DMS153 treated with DMSO at 0.1 percent for 48 hours (cell line): Measurements from ENCODE around the gene LRBA.
"Not testable (repeated sequence)": the region's sequence is repeated elsewhere in the genome, so short reads cannot be mapped to it uniquely, and the experiment has no call there.

ENCODE experiments used
- DNase-seq: peaks from one replicate; lab custom pipeline; 2025; ENCODE audit not compliant: unreplicated experiment; lab: John Stamatoyannopoulos, UW

Gene LRBA

DNA sequence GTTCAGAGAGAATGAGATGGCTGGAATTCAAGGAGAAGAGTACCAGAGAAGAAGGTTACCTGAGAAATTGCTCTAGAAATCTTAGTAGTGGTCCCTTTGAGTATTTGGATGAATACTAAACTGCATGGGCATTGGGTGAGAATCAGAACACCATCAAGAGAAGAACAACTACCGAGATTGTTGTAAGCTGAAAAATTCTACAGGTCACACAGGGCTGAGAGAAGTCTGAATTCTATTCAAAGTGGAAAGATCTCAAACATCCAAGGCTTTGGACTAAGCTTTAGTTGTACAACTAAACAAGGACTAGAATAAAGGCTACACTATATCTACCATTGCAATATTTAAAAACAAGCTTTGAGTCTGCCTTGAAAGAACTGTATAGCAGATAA is 40.8 kb downstream of the LRBA start:
- no peak for DNase-seq

DNA sequence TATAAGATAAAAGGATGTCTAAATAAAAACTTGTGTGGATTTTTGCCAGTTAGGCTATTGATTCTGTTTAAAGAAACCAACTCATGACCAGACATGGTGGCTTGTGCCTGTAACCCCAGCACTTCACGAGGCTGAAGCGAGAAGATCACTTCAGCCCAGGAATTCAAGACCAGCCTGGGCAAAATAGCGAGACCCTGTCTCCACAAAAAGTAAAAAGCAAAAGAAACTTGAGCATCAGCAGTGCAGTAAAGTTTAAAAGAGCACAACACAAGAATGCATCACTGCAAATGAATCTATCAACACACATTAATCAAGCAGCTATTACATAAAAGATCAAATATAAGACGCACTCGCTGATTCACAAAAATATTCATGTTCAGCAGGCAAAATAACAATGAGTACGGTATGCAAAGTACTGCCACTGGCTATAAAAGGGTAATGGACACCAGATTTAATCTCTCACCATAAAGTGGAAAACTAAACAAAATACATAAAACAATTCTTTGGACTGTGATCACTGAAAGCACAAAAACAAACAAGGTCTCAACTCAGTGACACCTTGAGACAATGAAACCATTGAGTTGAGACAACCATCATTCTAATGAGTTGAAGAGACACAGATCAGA is 41.3 kb downstream of the LRBA start:
- no peak for DNase-seq

DNA sequence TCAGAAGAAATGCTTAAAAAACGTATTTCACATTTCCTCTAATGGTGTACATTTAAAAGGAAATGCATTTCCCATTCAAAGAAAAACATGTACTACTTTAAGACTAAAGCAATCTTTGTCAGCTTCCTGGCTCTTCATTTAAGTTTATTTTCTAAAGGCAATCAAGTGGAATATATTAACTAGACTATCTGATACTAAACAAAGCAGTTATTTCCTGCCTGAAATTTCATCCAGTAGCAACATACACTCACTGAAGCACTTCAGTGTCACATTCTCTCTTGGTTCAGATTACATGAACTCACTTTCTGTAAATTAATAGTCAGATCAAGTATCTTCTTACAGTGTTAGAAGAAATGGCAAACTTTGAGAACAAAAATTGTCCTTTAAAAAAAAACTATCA is 42.5 kb downstream of the LRBA start:
- DNase-seq: no peak

DNA sequence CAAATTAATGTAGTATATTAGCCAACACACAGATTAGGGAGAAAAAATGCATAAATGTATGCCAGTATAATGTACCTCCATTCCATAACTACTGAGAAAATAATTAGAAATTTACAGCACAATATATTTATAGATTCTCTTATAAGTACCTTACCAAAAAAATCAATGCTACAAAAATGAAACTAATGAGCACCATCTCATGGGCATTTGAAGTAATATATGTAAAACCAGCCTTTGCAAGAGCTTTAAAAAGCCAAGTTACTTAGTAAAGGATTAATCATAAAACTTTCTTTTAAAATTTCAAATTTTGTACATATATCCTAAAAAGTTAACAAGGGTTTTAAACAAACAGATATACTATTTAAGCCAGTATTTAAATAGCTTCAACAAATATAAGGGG is 43.2 kb downstream of the LRBA start:
- DNase-seq: no peak

DNA sequence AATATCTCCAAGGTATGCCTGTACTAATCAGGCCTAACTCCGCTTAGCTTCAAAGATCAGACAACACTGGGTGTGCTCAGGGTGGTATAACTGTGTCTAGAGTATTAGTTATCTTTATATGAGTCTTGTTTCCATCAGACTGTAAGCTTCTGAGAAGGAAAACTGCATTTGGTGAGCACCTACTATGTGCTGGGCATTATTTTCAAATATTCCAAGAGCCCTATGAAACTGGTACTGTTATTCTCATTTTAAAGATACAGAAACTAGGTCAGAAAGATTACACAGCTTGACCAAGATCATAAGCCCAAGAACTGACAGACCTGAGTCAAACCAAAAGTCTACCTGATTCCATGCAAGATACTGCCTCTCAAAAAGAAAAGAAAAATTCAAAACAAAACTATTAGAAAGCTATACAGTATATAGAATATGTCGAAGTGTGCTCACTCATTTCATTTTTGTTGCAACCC is 44.4 kb downstream of the LRBA start:
- DNase-seq: no peak

DNA sequence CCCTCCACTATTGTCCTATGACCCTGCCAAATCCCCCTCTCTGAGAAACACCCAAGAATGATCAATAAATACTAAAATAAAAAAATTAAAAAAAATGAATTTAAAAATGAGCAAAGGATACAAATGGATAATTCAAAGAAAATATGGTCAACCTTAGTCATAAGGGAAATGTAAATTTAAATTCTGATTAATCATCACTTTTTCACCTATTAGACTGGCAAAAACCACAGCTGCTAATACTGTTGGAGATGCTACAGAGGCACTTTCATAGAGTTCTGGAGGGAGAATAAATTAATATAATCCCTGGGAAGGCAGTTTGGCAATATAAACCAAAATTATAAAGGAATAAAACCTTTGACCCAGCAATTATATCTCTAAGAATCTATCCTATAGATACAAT is 50.3 kb downstream of the LRBA start:
- DNase-seq: no peak

DNA sequence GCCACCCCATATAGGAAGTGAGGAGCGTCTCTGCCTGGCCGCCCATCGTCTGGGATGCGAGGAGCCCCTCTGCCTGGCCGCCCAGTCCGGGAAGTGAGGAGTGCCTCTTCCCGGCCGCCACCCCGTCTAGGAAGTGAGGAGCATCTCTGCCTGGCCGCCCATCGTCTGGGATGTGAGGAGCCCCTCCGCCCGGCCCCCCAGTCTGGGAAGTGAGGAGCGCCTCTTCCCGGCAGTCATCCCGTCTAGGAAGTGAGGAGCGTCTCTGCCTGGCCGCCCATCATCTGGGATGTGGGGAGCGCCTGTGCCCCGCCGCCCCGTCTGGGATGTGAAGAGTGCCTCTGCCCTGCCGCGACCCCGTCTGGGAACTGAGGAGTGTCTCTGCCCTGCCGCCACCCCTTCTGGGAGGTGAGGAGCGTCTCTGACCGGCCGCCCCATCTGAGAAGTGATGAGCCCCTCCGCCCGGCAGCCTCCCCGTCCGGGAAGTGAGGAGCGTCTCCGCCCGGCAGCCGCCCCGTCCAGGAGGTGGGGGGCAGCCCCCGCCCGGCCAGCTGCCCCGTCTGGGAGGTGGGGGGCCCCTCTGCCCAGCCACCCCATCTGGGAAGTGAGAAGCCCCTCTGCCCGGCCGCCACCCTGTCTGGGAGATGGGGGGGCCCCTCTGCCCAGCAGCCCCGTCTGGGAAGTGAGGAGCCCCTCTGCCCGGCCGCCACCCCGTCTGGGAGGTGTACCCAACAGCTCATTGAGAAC is 51.3 kb downstream of the LRBA start:
- not testable (repeated sequence) for DNase-seq

DNA sequence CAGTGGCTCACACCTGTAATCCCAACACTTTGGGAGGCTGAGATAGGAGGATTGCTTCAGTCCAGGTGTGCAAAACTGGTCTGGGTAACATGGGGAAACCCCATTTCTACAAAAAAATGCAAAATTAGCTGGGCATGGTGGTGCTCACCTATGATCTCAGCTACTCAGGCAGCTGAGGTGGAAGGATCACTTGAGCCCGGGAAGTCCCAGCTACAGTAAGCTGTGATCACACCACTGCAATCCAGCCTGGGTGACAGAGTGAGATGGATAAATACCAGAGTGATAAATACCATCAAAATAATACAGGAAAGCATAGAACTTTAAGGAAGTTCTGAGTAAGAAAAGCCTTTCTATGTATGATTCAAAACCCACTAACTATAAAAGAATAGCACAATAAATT is 52.8 kb downstream of the LRBA start:
- DNase-seq: no peak

DNA sequence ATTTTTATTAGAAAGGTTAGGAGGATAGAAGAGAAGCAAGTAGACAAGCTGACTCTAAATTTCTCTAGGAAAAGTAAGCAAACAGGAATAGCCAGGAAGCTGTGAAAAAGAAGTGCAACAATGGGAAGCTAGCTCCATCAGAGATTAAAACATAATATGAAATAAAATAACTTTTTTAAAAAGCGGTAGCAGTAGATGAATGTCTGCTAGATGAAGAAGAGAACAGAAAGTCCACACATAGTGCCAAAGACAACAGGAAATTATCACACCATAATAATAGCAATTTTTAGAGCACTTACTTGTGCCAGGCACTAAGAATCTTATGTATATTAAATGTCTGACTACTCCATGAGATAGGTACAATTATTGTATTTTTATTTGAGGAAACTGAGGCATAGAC is 53.5 kb downstream of the LRBA start:
- DNase-seq: no peak

DNA sequence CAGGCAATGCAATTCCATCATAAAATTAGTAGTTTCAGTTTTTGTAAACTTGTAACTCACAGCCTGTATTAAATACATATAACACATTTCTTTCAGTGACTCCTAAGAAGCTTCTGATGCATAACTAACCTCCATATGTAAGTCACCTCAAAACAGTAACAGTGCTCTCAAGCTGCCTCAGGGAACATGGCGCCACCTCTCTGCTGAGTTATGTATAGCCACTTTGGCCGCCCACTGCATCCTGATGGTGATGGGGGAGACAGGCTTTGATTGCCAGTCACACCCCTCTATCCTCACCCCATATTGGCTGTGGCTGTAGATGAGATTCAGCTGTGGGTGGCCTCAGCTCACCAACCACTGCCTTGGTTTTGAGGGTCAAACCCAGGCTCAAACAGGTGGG is 54.3 kb downstream of the LRBA start:
- no peak for DNase-seq

DNA sequence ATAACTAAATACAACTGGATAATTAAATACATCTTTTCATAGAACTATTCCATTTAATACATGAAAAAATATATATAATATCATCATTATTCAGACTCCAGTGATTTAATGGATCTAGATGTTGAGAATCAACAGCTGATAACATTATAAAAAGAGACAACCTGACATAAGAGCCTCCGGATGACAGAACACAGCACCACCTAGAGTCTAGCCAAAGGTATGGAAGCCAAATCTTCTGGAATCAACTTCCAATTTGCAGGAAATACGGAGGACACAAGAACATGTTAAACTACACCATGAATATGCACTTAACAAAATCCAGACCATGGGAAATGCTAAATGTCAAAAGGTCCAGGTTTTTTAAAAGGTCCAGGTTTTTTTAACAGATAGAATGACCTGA is 55.0 kb downstream of the LRBA start:
- no peak for DNase-seq

DNA sequence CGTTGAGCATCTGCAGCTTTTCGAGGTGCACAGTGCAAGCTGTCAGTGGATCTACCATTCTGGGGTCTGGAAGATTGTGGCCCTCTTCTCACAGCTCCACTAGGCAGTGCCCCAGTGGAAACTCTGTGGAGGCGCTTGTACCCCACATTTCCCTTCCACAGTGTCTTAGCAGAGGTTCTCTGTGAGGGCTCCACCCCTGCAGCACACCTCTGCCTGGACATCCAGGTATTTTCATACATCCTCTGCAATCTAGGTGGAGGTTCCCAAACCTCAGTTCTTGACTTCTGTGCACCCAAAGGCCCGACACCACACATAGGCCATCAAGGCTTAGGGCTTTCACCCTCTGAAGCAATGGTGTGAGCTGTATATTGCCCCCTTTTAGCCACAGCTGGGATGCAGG is 57.1 kb downstream of the LRBA start:
- not testable (repeated sequence) for DNase-seq

DNA sequence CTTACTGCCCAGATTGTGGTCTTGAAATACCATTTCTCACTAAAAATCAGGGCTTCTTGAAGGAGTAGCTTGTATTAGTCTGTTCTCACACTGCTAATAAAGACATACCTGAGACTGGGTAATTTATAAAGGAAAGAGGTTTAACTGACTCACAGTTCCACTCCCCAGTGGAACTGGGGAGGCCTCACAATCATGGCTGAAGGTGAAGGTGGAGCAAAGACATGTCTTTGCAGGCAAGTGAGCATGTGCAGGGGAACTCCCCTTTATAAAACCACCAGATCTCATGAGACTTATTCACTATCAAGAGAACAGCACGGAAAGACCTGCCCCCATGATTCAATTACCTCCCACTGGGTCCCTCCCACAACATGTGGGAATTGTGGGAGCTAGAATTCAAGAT is 58.0 kb downstream of the LRBA start:
- not testable (repeated sequence) for DNase-seq

DNA sequence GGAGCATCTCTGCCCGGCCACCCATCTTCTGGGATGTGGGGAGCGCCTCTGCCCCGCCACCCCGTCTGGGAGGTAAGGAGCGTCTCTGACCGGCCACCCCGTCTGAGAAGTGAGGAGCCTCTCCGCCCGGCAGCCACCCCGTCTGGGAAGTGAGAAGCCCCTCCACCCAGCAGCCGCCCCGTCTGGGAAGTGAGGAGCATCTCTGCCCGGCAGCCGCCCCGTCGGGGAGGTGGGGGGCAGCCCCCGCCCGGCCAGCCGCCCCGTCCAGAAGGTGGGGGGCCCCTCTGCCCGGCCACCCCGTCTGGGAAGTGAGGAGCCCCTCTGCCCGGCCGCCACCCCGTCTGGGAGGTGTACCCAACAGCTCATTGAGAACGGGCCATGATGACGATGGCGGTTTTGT is 61.2 kb downstream of the LRBA start:
- not testable (repeated sequence) for DNase-seq

DNA sequence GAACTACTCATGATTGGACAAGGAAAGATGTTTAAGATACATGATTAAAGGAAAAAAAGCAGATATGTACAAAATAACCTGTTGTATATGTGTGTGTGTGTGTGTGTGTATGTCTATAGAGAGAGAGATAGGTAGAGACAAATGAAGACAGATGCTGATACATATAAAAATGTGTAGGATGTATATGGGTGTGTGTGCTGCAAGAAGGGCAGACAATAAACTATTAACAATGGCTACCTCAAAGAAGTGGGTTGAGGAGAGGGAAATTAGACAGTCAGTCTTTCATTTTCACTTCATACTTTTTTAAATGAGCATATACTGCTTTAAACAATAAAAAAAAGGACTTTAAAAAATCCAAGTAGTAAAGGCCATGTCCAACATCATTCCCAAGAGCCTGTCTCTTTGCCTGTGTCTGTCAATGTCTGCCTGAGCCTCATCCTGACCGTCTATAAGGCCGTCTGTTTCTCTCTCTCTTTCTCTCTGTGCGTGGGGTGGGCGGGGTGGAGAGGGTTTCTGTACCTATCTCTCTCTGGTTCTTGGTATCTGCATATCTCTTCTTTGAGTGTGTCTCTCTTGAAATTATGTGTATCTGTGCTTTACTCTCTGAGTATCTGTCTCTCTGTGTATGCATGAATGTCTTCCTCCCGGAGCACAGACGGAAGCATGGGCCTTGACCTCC is 62.8 kb downstream of the LRBA start:
- no peak for DNase-seq

DNA sequence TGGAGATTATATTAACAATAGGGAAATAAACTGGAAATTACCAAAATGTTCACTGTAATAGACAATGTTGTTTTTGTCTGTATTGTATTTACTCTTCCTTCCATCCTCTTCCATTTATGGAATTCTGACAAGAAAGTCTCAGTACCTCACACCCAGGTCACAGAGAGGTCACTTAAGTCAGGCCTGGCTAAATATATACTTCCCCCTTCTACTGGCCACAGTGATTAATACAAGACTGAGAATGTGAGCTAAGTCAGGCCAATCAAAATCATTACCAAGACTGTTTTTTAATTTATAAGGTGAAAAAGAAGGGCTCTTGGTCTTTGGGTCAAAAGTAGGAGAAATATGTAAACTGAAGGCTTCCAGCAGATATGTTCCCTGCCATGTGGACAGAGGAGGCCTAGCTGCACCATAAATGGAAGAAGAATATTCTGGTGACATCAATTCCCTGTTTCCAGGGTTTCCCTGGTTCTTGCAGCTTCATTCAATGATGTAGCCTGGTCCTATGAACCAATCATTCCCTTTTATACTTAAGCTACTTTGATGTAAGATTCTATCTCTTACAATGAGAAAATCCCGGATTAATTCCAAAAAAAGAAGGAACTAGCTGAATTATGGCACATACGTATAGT is 64.3 kb downstream of the LRBA start:
- DNase-seq: no peak

DNA sequence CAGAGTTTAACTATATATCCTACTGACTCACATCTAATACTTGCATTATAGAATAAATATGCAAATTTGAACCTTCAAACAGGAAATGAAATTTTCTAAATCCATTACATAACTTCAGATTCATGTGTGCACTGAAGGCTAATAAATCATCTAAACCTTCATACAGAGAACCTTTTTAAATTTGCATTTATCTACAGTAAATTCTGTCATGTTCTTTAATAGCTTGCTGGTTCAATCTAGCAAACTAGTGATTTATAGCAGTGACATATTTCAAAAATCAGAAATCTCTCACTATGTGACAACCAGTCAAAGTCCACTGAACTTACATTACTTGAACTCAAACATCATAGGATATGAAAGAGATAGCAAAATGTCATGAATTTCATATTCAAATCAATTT is 65.1 kb downstream of the LRBA start:
- no peak for DNase-seq

DNA sequence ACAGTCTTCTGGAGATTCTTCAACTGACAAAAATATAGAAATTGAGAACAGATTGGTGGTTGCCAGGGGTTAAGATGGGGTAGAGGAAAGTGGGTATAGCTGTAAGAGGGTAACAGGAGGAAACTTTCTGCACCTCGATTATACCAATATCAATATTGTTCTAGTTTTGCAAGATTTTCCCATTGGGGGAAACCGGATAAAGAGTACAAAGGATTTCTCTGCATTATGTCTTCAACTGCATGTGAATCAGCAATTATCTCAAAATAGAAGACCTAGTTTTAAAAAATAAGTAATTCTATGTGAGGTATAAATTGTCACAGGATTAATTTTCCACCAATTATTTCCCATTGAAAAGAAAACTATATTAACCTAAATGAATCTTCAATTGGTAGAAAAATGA is 65.7 kb downstream of the LRBA start:
- no peak for DNase-seq

DNA sequence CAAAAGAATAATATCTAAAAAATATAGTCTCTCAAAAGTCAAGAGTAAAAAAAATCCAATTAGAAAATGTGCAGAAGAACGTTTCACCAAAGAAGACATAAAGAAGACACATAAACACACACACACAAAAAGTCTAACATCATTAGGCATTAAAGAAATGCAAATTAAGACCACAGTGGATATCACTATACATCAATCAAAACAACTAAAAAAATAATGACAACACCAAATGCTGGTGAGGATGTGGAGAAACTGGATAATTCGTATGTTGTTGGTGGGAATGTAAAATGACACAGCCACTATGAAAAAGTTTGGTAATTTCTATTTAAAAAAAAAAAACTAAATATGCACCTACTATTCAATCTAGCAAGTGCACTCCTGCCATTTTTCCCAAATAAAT is 66.4 kb downstream of the LRBA start:
- DNase-seq: no peak

DNA sequence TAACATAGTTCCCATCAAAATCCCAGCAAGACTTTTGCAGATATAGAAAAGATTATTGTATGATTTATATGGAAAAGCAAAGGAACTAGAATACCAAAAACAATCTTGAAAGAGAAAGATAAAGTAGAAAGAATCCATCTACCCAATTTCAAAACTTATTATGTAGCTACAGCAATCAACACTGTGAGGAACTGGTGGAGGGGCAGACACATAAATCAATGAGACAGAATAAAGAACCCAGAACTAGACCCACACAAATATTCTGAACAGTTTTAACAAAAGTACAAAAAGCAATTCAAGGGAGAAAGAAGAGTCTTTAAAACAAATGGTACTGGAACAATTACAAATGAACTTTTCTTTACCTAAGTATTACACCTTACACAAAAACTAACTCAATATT is 67.0 kb downstream of the LRBA start:
- DNase-seq: no peak

DNA sequence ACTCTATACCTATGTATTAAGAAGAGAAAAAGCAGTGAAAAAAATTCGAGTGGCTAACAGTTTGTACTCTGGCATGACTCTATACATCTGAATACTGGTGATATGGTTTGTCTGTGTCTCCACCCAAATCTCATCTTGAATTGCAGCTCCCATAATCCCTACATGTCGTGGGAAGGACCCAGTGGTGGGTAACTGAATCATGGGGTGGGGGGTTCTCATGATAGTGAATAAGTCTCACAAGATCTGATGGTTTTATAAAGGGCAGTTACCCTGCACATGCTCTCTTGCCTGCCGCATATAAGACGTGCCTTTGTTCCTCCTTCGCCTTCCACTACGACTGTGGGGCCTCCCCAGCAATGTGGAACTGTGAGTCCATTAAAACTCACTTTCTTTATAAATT is 70.4 kb downstream of the LRBA start:
- no peak for DNase-seq

DNA sequence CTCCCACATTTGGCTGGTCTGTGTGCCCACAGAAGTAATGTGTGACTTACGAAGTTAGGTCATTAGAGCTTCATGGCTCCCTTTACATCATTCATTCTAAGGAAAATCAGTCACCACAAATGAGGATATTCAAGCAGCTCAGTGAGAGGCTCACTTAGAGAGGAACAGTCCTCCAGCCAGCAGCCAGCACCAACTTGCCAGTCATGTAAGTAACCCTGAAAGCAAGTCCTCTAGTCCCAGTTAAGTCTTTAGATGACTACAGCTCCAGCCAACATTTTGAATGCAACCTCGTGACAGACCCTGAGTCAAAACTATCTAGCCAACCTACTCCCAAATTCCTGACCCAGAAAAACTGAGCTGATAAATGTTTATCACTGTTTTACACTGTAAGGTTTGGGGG is 71.3 kb downstream of the LRBA start:
- DNase-seq: no peak
